ENCODE data around the gene DYNC2I2.

DYNC2I2 gene

DNA sequence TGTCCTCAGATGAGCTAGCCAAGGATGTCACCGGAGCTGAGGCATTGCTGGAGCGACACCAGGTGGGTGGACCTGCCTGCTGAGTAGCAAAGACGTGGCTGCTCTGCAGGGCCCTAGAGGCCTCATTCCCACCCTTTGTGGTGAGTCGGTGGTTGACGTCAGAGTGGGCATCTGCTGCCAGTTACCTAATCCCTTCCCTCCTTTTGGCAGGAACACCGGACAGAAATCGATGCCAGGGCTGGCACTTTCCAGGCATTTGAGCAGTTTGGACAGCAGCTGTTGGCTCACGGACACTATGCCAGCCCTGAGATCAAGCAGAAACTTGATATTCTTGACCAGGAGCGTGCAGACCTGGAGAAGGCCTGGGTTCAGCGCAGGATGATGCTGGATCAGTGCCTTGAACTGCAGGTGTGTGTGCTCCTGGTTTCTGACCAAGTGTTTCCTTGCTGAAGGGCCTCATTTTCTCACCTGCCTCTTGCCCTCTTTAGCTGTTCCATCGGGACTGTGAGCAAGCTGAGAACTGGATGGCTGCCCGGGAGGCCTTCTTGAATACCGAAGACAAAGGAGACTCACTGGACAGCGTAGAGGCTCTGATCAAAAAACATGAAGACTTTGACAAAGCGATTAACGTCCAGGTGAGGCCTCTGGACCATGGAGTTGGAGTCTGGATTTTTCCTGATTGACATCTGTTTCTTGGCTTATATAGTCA is 48.9 kb downstream of the DYNC2I2 start:
- Histone ChIP-seq H3K9ac (ENCODE audit: low read length) (no peak overlapping the region), H3K4me1 (ENCODE audit: low read length) (no peaks in the 10 kb centered on the region), H4K20me1 (ENCODE audit: insufficient read depth, low read length) (no peaks in the 10 kb centered on the region), H3K9me3 (replicated peaks; ENCODE audit: insufficient read depth, low read length) (no peaks in the 10 kb centered on the region), H3K4me2 (ENCODE audit: low read depth, low read length) (no peak overlapping the region), H3K36me3 (replicated peaks; ENCODE audit: insufficient read depth, low read length) (peaks cover 11% of the 10 kb centered on the region), H3K27ac (ENCODE audit: low read length) (no peak overlapping the region), H2AFZ (ENCODE audit: low read length) (no peak overlapping the region), H3K27me3 (replicated peaks; ENCODE audit: insufficient read depth, low read length) (no peaks in the 10 kb centered on the region), H3K9me2 (replicated peaks; ENCODE audit: insufficient read depth, low read length) (no peaks in the 10 kb centered on the region), H3K79me2 (ENCODE audit: low read length) (no peaks in the 10 kb centered on the region), H3K4me3 (ENCODE audit: low read length) (no peak overlapping the region), H3F3A (ENCODE audit: insufficient read depth, low read length) (no peaks in the 10 kb centered on the region)
- DNase-seq, result no peak
- TF ChIP-seq EZH2phosphoT487 (IDR thresholded peaks at IDR 0.05; ENCODE audit: low read length) (no peak), EZH2 (optimal IDR thresholded peaks at IDR 0.05; ENCODE audit: low read depth, low read length) (no peak)
- TF ChIP-seq, protein P1, sequence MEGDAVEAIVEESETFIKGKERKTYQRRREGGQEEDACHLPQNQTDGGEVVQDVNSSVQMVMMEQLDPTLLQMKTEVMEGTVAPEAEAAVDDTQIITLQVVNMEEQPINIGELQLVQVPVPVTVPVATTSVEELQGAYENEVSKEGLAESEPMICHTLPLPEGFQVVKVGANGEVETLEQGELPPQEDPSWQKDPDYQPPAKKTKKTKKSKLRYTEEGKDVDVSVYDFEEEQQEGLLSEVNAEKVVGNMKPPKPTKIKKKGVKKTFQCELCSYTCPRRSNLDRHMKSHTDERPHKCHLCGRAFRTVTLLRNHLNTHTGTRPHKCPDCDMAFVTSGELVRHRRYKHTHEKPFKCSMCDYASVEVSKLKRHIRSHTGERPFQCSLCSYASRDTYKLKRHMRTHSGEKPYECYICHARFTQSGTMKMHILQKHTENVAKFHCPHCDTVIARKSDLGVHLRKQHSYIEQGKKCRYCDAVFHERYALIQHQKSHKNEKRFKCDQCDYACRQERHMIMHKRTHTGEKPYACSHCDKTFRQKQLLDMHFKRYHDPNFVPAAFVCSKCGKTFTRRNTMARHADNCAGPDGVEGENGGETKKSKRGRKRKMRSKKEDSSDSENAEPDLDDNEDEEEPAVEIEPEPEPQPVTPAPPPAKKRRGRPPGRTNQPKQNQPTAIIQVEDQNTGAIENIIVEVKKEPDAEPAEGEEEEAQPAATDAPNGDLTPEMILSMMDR (IDR thresholded peaks at IDR 0.05; ENCODE audit: low read length), result no peak

DNA sequence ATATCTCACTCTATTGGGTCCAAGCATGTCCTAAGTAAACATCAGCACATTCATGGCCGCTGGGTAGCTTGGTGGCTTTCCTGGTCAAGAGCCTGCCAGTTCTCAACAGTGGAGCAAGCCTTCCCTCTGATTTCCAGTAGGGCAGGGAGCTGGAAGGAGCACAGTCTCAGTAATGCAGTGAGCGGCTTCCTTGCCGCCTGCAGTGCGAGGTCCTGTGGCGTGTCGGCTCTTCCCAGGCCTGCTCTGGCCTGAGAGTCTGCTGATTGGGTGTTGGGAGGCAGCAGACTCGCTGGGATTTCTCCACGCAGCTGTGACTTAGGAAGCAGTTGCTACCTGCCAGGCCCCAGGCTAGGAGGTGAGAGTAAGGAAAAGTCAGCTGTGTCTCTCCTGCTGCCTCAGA is 53.0 kb downstream of the DYNC2I2 start:
- no peaks in the 10 kb centered on the region for H3K9me2 ChIP-seq (replicated peaks; ENCODE audit: insufficient read depth, low read length)
- no peak overlapping the region for H2AFZ ChIP-seq (ENCODE audit: low read length)
- TF ChIP-seq, protein P1 (IDR thresholded peaks at IDR 0.05; ENCODE audit: low read length), result no peak
- TF ChIP-seq EZH2phosphoT487 (IDR thresholded peaks at IDR 0.05; ENCODE audit: low read length), result no peak
- TF ChIP-seq EZH2 (optimal IDR thresholded peaks at IDR 0.05; ENCODE audit: low read depth, low read length), result no peak
- no peaks in the 10 kb centered on the region for H3F3A ChIP-seq (ENCODE audit: insufficient read depth, low read length)
- H3K79me2 ChIP-seq (ENCODE audit: low read length), result no peaks in the 10 kb centered on the region
- H3K9me3 ChIP-seq (replicated peaks; ENCODE audit: insufficient read depth, low read length), result no peaks in the 10 kb centered on the region
- H3K9ac ChIP-seq (ENCODE audit: low read length), result no peak overlapping the region
- no peak overlapping the region for H3K4me2 ChIP-seq (ENCODE audit: low read depth, low read length)
- H3K27ac ChIP-seq (ENCODE audit: low read length), result no peak overlapping the region
- no peaks in the 10 kb centered on the region for H3K4me1 ChIP-seq (ENCODE audit: low read length)
- no peaks in the 10 kb centered on the region for H3K27me3 ChIP-seq (replicated peaks; ENCODE audit: insufficient read depth, low read length)
- H3K36me3 ChIP-seq (replicated peaks; ENCODE audit: insufficient read depth, low read length), result peaks cover 6% of the 10 kb centered on the region
- no peaks in the 10 kb centered on the region for H4K20me1 ChIP-seq (ENCODE audit: insufficient read depth, low read length)
- no peak for DNase-seq
- H3K4me3 ChIP-seq (ENCODE audit: low read length), result no peak overlapping the region

DNA sequence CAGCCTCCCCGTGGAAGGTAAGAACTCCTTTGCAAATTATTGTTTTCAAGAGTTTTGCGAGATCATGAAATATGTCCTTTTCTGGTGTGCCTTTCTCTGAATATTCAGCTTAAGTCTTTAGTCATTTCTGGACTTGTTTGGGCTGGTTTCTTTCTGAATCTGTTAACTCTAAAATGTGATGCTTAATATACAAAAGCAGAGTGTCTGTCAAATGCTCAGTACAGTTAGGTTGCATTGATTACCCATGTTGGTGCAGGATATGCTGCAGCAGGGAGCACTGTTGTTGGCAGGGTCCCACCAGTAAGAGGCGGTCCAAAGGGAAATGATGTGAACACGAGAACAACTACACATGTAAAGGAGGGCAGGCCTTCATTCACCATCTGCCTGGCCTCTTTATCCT is 56.5 kb downstream of the DYNC2I2 start:
- Histone ChIP-seq H3F3A (ENCODE audit: insufficient read depth, low read length) (no peaks in the 10 kb centered on the region), H3K4me3 (ENCODE audit: low read length) (no peak overlapping the region), H3K27me3 (replicated peaks; ENCODE audit: insufficient read depth, low read length) (no peaks in the 10 kb centered on the region), H3K9me2 (replicated peaks; ENCODE audit: insufficient read depth, low read length) (no peaks in the 10 kb centered on the region), H3K27ac (ENCODE audit: low read length) (no peak overlapping the region), H4K20me1 (ENCODE audit: insufficient read depth, low read length) (no peaks in the 10 kb centered on the region), H3K9ac (ENCODE audit: low read length) (no peak overlapping the region), H2AFZ (ENCODE audit: low read length) (no peak overlapping the region), H3K79me2 (ENCODE audit: low read length) (no peaks in the 10 kb centered on the region), H3K4me2 (ENCODE audit: low read depth, low read length) (no peak overlapping the region), H3K4me1 (ENCODE audit: low read length) (no peaks in the 10 kb centered on the region), H3K9me3 (replicated peaks; ENCODE audit: insufficient read depth, low read length) (no peaks in the 10 kb centered on the region), H3K36me3 (replicated peaks; ENCODE audit: insufficient read depth, low read length) (peaks cover 5% of the 10 kb centered on the region; the same call in 1 of the 2 replicates)
- DNase-seq, result no peak
- TF ChIP-seq, protein P1 (IDR thresholded peaks at IDR 0.05; ENCODE audit: low read length), result no peak
- TF ChIP-seq EZH2 (optimal IDR thresholded peaks at IDR 0.05; ENCODE audit: low read depth, low read length), result no peak
- TF ChIP-seq EZH2phosphoT487 (IDR thresholded peaks at IDR 0.05; ENCODE audit: low read length), result no peak

All from MM.1S (cell line).